Measurements from ENCODE around the gene ZFYVE26. TPM values are rescaled to one million over a fixed set of nuclear protein-coding genes. Genes with fewer than 3 reads are reported as not detected.
"Not testable (repeated sequence)": the region's sequence is repeated elsewhere in the genome, so short reads cannot be mapped to it uniquely, and the experiment has no call there.

Gene ZFYVE26
- total RNA-seq, 1 donor from 2014 or later: 29.1 TPM

DNA sequence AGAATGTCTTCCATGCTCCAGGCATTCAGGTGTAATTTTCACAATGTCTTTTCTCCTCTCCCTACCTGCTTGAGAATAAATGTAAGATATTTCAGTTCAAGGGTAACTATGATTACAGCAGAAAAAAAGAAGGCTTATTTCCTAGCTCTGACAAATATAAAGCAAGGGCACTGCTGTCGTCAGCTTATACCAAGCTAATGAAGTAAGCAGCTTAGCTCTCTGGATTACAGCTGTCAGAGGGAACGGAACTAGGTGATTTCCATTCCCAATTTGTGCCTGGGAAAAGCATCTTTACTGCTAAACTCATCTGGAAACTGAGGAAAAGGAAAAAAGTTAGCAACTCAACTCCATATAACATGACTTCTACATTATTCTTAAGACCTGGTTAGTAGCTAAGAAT lies 56.5 kb downstream of the ZFYVE26 start:
- no peak for DNase-seq (ENCODE audit: low spot score)

DNA sequence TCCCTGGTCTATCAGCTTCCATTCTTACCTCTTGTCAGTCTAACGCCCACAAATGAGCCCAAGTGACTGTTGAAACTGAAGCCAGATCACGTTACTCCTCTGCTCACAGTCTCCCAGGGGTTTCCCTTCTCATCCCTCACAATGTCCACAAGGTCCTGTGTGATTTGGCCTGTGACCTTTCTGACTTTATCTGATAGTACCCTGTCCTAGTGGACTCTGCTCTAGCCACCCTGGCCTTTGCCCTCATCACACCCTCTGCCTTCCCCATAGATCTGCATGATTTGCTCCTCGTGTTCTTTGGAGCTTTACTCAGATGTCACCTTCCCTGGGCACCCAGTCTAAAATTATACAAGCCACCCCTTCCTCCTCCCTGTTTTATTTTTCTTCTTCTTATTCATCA lies 59.2 kb downstream of the ZFYVE26 start:
- DNase-seq (ENCODE audit: low spot score): no peak

DNA sequence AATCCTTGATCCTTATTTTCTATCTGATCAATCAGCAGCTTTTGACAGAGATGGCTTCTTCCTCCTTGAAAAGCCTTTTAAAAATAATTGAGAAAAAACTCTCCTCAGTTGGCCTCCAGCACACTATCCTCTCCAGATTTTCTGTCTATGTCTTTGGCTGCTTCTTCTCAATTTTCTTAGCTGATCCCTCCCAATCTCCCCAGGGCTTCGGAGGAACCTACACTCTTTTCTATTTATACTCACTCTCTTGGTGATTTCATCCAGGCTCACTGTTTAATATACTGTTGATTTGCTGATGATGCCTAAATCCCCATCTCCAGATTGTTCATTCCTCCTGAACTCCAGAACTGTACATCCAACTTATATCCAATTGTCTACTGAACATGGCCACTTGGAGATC lies 59.9 kb downstream of the ZFYVE26 start:
- no peak for DNase-seq (ENCODE audit: low spot score)

DNA sequence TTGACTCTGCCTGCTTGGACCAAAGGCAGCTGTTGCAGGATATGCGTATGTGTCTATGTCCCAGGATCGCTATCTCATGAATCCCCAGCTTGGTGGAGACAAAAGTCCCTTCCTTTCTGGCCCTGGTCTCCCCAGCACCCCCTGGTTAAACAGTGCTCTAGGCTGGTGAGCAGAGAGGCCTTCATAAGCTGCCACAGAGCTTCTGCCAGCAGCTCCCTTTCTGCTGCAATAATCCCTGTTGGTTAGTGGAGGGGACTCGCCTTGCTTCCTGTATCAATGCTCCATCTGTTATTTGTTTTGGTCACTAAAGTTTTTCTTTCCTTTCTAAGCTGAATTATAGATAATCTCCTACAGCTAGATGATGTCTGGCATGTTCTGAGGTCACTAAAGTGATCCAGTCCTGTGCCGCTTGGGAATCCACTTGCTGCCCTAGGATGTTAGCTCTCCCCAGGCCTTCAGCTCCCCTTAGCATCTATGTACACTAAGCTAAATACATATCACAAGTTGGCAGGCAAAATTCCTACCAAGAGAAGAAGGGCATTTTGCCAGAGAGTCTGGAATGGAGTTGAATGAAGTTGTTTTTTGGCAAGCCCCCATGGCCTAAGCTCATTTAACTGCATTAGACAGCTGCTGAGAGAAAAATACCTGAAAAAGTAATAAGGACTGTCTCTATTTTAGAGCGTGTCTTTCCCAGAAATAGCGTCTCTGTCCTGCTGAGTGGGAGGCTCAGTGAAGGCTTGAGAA lies 66.9 kb downstream of the ZFYVE26 start:
- DNase-seq (ENCODE audit: low spot score): no peak

DNA sequence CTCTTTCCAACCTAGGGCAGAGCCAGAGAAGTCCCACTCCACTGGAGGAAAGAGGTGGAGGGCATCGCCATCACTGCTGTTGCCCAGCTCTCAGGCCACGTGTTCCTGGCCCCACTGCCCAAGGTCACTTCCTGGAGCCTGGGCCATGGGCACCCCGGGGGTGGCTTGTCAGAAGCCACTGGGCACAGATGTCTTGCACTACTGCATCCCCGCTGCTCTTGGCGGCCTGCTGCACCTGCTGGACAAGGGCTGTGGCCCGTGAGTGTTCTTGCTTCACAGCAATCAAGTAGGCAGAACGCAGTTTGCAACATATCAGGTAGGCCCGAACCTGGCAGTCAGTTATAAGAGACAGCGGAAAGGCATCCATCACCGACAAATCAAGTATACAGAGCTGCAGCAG lies 68.1 kb downstream of the ZFYVE26 start:
- DNase-seq (ENCODE audit: low spot score): no peak

DNA sequence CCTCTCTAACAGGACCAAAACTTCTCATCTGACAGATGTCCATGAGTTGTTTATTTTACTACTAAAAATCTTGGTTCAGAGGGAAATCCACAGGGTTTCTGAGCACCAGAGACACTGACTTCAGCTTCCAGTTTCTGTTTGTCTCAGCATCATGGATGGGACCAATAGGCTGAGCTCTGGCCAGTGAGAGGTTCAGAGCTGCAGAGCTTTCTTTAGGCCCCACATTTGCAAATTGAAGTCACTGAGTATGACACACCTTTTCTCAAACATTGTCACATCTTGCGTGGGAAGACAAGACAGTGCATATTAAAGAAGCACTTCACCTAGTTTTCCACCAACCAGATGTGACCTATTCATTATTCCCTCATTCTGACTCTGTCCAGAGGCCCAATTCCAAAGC lies 69.5 kb downstream of the ZFYVE26 start:
- no peak for DNase-seq (ENCODE audit: low spot score)

DNA sequence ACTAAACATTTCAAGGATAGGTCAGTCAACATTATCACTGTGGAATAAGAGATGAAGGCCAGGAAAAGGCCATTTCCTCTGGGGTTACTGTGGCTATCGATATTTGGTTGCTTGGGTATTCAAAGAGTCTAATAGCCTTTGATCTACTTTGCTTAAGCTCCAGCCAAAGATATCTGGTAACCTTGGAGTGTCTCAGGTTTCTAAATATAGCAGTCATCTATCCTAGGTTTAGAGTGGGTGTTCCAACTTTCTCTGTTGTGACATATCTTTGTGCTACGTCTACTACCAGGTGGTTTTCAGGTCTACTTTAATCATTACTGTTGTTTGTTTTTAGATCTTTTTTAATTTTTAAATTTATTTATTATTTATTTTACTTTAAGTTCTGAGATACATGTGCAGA lies 72.3 kb downstream of the ZFYVE26 start:
- DNase-seq (ENCODE audit: low spot score): no peak

DNA sequence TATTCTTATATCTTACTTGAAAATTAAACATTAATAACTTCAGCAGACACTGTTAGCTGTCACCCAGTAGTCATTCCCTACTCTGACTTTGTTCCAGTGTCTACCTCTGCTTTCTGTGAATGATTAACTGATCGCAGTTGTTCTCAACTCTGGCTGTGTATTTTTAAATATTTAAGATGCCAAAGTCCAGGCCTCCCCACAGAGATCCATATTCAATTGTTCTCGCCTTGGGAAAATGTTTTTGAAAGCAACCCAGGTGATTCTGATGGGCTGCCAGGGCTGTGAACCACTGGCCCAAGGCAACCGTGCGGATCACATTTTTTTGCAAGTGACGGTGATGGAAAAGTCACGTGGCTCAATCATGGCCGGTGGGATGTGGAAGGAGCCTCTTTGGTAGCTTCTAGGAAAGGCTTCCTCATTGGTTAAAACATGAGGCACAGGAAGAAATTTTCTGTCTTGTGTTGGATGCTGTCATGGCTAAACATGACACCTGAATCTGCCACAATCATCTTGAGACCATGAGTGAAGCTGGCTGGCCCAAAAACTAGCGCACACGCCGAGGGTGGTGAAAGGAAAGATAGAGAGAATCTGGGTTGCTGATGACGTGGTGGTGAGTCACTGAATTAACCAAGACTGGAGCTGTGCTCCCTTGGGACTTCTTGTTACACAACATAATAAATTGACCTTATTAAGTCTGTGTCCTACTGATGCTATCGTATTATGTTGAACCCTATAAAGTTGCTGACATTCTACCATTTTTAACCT lies 77.5 kb downstream of the ZFYVE26 start:
- DNase-seq (ENCODE audit: low spot score): no peak

DNA sequence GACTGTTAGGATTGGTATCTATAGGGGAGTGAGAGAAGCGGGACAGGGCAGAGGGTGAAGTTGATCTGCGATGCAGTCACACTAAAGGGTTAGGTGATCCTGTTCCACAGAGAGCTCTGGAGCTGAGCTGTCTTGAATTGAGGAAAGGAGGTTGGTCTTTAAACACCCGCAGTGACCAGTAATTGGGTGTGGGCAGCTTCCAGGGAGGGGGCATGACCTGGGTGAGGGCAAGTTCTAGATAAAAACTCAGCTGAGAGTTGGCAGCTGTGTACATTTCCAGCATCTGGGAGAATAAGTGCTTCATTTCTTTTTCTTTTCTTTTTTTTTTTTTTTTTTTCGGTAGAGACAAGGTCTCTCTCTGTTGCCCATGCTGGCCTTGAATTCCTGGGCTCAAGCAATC lies 79.6 kb downstream of the ZFYVE26 start:
- no peak for DNase-seq (ENCODE audit: low spot score)

DNA sequence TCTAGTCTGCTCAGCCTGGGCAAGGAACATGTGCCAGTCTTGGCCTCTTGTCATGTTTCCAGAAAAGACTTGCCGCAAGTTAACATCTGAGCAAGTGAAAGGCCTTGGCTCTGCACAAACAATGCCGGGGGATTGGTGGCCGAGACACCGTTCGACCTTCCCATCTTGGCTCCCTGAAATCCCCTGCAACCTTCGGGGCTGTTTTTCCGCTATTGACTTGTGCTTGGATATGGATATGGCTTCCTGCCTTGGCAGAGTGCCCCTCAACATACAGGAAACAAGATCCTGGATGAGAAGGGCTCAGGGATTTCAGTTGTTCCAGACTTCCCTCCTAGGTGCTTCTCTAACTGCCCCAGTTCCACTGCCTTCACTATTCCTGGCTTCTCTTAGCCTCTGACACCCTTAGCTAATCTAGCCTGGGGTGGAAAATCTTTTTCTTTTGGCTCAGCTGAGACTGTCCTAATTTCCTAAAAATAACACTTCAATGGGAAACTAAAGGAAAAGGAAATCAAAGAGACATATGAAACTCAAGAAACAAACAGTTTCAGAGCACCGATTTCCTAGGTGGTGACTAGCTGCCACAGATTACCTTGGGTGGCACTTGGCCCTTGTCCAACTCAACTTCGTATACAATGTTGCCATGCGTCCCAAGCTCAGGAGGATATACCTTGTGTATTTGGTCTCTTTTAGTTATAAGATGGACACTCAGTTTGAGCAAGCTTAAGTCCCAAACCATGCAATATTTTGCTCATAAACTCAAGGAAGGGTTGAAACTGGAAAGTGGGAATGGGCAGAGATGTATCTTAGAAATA lies 80.8 kb downstream of the ZFYVE26 start:
- no peak for DNase-seq (ENCODE audit: low spot score)

DNA sequence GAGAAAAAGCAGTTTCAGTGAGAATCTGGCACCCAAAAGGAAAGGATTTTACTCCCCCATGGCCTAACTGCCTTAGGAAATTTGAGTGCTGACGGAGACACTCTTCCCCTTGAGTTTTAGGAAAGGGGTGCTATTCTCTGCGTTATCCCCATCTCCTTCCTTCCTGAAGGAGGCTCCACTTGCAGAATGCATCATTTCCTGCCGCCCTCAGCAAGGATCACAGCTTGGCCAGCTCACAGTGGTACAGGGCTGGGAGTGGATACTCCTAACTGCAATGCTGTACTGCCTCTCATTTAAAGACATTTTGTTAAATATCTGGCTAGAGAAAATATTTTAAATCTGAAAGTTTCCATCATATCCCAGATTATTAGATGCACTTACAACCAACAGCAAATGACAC lies 81.7 kb downstream of the ZFYVE26 start:
- no peak for DNase-seq (ENCODE audit: low spot score)

DNA sequence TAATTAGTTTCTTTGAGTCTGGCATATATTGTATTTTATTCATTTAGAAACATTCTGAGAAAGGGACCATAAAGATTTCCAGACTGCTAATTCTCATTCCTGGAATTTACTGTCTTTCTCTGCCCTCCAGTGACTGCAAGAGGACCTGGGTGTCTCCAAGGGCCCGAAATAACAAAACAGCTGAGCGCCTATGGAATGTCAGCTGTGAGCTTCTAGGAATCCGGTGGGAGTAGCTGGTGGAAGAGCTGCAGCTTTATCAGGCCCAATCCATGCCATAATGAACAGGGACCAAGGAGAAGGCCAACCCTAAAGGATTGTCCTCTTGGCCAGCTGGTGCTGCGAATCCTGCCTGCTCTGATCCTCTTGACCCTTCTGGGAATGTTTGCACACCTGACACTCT lies 82.8 kb downstream of the ZFYVE26 start:
- no peak for DNase-seq (ENCODE audit: low spot score)

DNA sequence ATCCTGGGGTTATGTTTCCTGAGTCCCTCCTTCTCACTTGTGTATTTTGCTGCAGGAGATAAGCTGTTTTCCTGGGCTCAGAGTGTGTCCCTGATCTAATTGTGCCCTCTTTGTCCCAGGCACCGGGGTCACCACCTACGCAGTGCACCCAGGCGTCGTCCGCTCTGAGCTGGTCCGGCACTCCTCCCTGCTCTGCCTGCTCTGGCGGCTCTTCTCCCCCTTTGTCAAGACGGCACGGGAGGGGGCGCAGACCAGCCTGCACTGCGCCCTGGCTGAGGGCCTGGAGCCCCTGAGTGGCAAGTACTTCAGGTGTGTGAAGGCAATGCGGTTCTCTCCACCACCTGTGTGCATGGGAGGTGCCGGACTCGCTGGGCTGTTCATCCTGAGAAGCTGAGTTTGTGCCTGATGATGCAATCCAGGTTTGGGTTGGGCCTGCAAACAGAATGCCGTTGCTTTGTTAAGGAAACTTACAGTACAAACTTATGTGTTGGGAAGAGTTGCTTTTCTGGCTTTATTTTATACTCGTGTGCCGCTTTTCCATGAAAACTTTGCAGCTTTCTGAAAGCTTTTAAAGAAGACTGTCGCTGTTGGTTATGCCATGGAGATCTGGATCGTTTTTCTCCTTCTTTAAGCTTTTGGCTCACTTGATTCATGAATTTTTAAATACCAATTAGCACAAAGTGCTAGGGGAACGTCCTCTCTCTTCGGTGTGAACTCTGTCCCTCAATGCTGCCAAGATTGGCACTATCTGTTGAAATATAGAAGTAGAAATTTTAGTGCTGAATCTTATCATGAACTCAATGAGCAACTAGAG lies 87.1 kb downstream of the ZFYVE26 start:
- DNase-seq (ENCODE audit: low spot score): no peak

DNA sequence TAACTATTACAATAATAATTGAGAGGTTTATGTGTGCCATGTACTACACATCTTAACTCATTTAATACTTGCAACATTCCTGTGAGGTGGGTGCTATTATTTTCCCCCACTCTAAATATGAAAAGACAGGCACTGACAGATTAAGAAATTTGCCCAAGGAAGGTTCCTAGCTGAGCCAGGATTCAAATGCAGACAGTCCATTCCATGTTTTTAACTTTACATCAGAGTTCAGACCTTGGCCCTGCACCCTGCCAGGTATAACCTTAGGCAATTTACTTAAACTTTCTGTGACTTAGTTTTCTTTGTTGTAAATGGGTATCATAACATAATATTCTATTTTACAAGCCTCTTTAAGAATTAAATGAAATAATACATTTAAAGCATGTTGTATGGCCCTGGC lies 88.1 kb downstream of the ZFYVE26 start:
- DNase-seq (ENCODE audit: low spot score): no peak

DNA sequence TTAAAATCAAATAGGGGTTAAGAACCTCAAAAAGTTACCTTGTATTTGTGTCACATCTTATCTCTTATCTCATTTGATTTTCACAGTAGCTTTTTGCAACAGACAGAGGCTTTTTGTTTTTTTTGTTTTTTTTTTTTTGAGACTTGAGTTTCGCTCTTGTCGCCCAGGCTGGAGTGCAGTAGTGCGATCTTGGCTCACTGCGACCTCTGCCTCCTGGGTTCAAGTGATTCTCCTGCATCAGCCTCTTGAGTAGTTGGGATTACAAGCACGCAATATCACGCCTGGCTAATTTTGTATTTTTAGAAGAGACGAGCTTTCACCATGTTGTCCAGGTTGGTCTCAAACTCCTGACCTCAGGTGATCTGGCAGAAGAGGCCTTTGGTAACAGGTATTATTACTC lies 89.0 kb downstream of the ZFYVE26 start:
- DNase-seq (ENCODE audit: low spot score): no peak

DNA sequence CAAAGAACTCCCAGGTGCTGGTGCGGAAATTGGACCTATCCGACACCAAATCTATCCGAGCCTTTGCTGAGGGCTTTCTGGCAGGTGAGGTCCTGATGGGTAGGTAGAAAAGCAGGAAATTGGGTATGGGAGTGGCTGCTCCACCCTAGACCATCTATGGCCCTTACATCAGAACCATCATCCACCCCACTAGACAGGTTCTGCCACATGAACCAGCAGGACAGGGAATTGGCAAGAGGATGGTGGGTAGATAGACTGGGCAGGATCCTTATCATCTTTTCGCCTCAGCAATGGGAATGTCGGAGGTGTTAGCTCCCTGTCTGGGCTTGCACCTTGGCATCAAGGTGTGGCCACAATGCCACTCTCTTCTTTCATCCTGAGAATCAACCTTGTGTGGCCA lies 91.2 kb downstream of the ZFYVE26 start:
- DNase-seq (ENCODE audit: low spot score): no peak

DNA sequence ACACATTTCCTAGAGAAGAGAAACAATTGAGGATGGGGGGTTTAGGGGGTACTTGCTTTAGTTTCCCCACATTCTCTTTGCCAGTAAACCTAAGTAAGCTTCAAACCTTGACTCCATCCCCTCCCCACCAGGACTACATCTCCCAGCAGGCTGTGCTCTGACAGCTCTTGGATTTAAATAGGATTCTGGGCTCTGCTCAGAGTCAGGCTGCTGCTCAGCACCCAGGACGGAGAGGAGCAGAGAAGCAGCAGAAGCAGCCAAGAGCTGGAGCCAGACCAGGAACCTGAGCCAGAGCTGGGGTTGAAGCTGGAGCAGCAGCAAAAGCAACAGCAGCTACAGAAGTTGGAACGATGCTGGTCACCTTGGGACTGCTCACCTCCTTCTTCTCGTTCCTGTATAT lies 94.1 kb downstream of the ZFYVE26 start:
- no peak for DNase-seq (ENCODE audit: low spot score)

DNA sequence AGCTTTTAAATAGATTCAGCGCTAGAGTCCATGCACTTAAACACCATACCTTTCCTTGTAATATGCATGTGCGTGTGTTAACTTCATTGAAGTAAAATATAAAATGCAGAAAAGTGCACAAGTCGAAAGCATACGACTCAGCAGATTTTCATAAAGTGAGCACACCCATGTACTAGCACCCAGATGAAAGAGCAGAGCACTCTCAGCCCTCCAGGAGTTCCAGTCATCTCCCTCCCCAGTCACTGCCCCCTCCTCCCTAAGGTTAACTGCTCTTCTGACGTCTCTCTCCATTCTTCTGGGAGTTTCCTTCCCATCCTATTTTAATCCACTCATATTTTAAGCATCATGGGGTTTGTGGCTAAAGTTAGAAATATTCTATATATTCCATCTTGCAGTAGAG lies 94.5 kb downstream of the ZFYVE26 start:
- no peak for DNase-seq (ENCODE audit: low spot score)

DNA sequence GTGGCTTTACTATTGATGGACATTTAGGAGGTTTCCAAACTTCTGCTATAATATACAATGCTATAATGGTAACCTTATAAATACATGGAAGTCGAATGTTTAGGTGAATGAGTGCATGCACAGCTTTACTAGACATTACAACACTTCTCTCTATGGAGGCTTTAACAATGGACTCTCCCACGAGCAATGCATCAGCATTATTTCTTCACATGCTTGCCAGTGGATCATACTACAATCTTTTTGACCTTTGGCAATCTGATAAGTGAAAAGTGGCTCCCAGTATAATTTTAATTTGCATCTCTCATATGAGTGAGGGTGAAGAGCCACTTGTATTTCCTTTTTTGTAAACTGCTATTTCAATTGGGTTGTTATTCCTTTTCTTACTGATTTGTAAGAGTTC lies 96.5 kb downstream of the ZFYVE26 start:
- DNase-seq (ENCODE audit: low spot score): no peak

DNA sequence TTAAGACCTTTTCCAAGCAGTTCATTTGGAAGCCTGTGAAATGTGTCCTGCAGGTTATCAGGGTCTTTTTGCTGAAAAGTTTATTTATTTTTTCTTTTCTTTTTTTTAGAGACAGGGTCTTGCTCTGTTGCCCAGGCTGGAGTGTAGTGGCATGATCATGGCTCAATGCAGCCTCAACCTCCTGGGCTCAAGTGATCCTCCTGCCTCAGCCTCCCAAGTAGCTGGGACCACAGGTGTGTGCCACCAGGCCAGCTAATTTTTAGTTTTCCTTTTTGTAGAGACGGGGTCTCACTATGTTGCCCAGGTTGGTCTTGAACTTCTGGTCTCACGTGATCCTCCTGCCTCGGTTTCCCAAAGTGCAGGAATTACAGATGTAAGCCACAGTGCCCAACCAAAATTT lies 97.0 kb downstream of the ZFYVE26 start:
- not testable (repeated sequence) for DNase-seq (ENCODE audit: low spot score)

DNA sequence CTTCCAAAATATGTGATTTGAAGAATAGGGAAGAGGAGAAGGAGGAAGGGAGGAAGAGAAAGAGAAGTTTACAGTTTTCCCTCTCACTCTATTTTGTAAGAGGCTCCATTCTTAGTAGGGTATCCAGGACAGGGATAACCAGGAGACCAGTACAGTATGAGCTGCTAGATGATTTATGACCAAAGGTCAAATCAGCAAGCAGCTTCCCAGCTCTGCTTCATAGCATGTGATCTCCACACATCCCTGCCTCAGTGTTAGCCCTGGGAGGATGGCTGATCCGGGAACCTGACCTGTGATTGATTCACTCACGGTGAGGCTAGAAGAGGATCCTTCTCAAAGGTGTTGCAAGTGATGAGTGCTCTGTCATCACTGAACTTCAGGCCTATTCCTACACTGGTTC lies 98.1 kb downstream of the ZFYVE26 start:
- DNase-seq (ENCODE audit: low spot score): no peak
